Measurements from ENCODE around the gene RBBP8NL. TPM values are rescaled to one million over a fixed set of nuclear protein-coding genes. Genes with fewer than 3 reads are reported as not detected.

Gene RBBP8NL
- total and polyA plus RNA-seq, 2 of the 8 experiments (the other 6 are each of a cell fraction or from before 2014, with no cell fraction given), result 0.43 to 0.48 TPM

- H3K9me3 ChIP-seq (ENCODE audit: insufficient read depth in 2 of 2, low read depth in 1 of 2, low read length in 1 of 2), result peaks cover 0 to 2% of the 10 kb centered on the region in 2 experiments; a peak in 1 of 4 replicates
- no peak overlapping the region for H3K18ac ChIP-seq (ENCODE audit: extremely low read depth, low read length)
- H4K20me1 ChIP-seq (replicated peaks in 1 of 2; ENCODE audit: control insufficient read depth in 1 of 2, insufficient read depth in 2 of 2, low read length in 2 of 2), result peaks cover 0 to 7% of the 10 kb centered on the region in 2 experiments
- FAIRE-seq, result no peak
- no peaks in the 10 kb centered on the region; the same call in 1 of the 2 replicates for H3K79me1 ChIP-seq (ENCODE audit: low read depth, low read length)
- no peak overlapping the region for H3K56ac ChIP-seq (replicated peaks; ENCODE audit: insufficient read length, low read depth, low read length)
- ChIA-PET POLR2A (ENCODE audit: partially characterized antibody) (interaction anchor here (7.7 kb wide), 1 partner anchor 8 kb away, joined by 105 read pairs; the partner anchor contains the start of gene RPS21), CTCF (ENCODE audit: partially characterized antibody) (interaction anchor here (0.6 kb wide), 1 partner anchor 13 kb away, joined by 4 read pairs; no protein-coding TSS in a partner anchor)
- peaks cover 6% of the 10 kb centered on the region; the same call in 1 of the 2 replicates for H3K23me2 ChIP-seq (ENCODE audit: low read depth, low read length)
- no peak overlapping the region for H3K14ac ChIP-seq (ENCODE audit: insufficient read length)
- H3K27me3 ChIP-seq (replicated peaks in 1 of 4; ENCODE audit: control insufficient read depth in 3 of 4, extremely low read depth in 1 of 4, insufficient read depth in 3 of 4, low read length in 3 of 4), result no peaks in the 10 kb centered on the region
- H4K8ac ChIP-seq (ENCODE audit: extremely low read depth, insufficient read depth, low read length), result no peak overlapping the region; the same call in 1 of the 2 replicates
- no peak overlapping the region for H3K9ac ChIP-seq (replicated peaks in 1 of 4; ENCODE audit: extremely low read depth in 1 of 4, low read depth in 3 of 4, low read length in 3 of 4)
- no peaks in the 10 kb centered on the region for H3K36me3 ChIP-seq (ENCODE audit: control insufficient read depth in 2 of 4, insufficient read depth in 4 of 4, low read length in 3 of 4)
- no peak overlapping the region for H4K91ac ChIP-seq (replicated peaks; ENCODE audit: insufficient read length, low read length)
- WGBS, 2 experiments (ENCODE audit: extremely low coverage in 1 of 2, insufficient coverage in 1 of 2, insufficient read length in 1 of 2, insufficient replicate concordance in 2 of 2, low coverage in 1 of 2, low lambda C conversion rate in 2 of 2, missing lambda C conversion rate in 1 of 2), result 91% methylated on average over 13 of the region's 19 CpGs; no CpG with 5 or more reads in 1 of the 2 experiments
- DNase-seq (ENCODE audit: low read depth in 1 of 2, low spot score in 2 of 2), result no peak
- H2AK5ac ChIP-seq (ENCODE audit: low read depth, low read length), result no peak overlapping the region
- H2BK15ac ChIP-seq (ENCODE audit: low read length), result no peak overlapping the region
- no peak overlapping the region for H3K4ac ChIP-seq (replicated peaks; ENCODE audit: insufficient read length, low read depth, low read length)
- H2AFZ ChIP-seq (ENCODE audit: low read length), result no peak overlapping the region
- no peak overlapping the region for H2BK20ac ChIP-seq (ENCODE audit: low read length)
- H3K4me1 ChIP-seq (replicated peaks in 1 of 4; ENCODE audit: control insufficient read depth in 3 of 4, insufficient read depth in 4 of 4, low read length in 3 of 4), result peaks cover 0 to 5% (median 3%) of the 10 kb centered on the region in 4 experiments; a peak in 5 of 7 replicates
- H2BK120ac ChIP-seq (replicated peaks; ENCODE audit: low read depth, low read length), result no peak overlapping the region
- H3K23ac ChIP-seq (ENCODE audit: insufficient read length), result no peak overlapping the region
- no peak overlapping the region for H2BK5ac ChIP-seq (ENCODE audit: low read depth, low read length)
- TF ChIP-seq SRF (IDR thresholded peaks at IDR 0.05; ENCODE audit: low read depth, low read length) (no peak), SP4 (IDR thresholded peaks at IDR 0.05; ENCODE audit: low read length) (no peak), TAF7 (optimal IDR thresholded peaks at IDR 0.05; ENCODE audit: borderline replicate concordance, low read depth, low read length) (no peak), JUN (IDR thresholded peaks at IDR 0.05; ENCODE audit: low read depth, low read length) (no peak), CREB1 (IDR thresholded peaks at IDR 0.05) (no peak), JUND (IDR thresholded peaks at IDR 0.05; ENCODE audit: low read length) (no peak), RAD21 (IDR thresholded peaks at IDR 0.05 in 1 of 2, conservative IDR thresholded peaks at IDR 0.05 in 1 of 2; ENCODE audit: low read depth in 2 of 2, low read length in 2 of 2) (no peak), CHD1 (IDR thresholded peaks at IDR 0.05; ENCODE audit: low read depth, low read length) (no peak)
- no peak overlapping the region for H3K27ac ChIP-seq (ENCODE audit: low read depth, low read length)
- no peak overlapping the region for H3K4me3 ChIP-seq (ENCODE audit: extremely low read depth in 1 of 4, insufficient read depth in 2 of 4, low read depth in 3 of 4, low read length in 4 of 4)
- H3K79me2 ChIP-seq (ENCODE audit: control insufficient read depth in 1 of 2, insufficient read depth in 2 of 2, low read length in 2 of 2), result no peaks in the 10 kb centered on the region
- H4K5ac ChIP-seq (ENCODE audit: insufficient read length, low read depth, low read length), result no peak overlapping the region
- no peak overlapping the region for H3K4me2 ChIP-seq (ENCODE audit: insufficient read depth in 1 of 2, low read depth in 2 of 2, low read length in 2 of 2)
- H2BK12ac ChIP-seq (ENCODE audit: low read depth, low read length), result no peak overlapping the region
Measured at GRCh38 chr20:62398120-62398821, 29.1 kb downstream of the RBBP8NL start.

All from H1 (cell line).